PC-3 (cell line): Measurements from ENCODE around the gene PDS5B. TPM values are rescaled to one million over a fixed set of nuclear protein-coding genes. Genes with fewer than 3 reads are reported as not detected.

ENCODE experiments used
- ATAC-seq: fragments of 200-7000 bp; cut with Tn5 transposase; 2 replicates; pipeline ENCODE4 v1.9.1; 2020; ENCODE audit warnings: mild to moderate bottlenecking, moderate library complexity
- BruUV-seq: library from RNA; stranded (reverse); fragments of 400-500 nt; replicated peaks from 2 replicates; lab custom pipeline; 2021; lab: Mats Ljungman, UMichigan
- CTCF ChIA-PET: fragments of 300-600 bp; sonication (Branson Sonifier 250); formaldehyde crosslinking; loops from one replicate; lab custom pipeline; 2022; ENCODE audit warnings: antibody characterized with exemption; lab: Charles Lee
- POLR2A ChIA-PET: fragments of 300-600 bp; sonication (Branson Sonifier 250); formaldehyde crosslinking; loops from one replicate; lab custom pipeline; 2022; ENCODE audit warnings: antibody characterized with exemption; ENCODE audit not compliant: unreplicated experiment; lab: Charles Lee
- DNase-seq: peaks from one replicate; pipeline ENCODE4 v3.0.0-alpha.2; 2015
- H2AFZ ChIP-seq: fragments of 300-600 bp; sonication (generic); 2 replicates; pipeline ENCODE4 v1.6.0; 2016; ENCODE audit warnings: antibody characterized with exemption, low read length
- H3F3A ChIP-seq: fragments of 300-600 bp; sonication (generic); one replicate; pipeline ENCODE4 v1.6.0; 2017; ENCODE audit warnings: antibody characterized with exemption, low read length, control low read depth, mild to moderate bottlenecking; ENCODE audit not compliant: unreplicated experiment
- H3K27ac ChIP-seq: fragments of 300-600 bp; sonication (generic); 2 replicates; pipeline ENCODE4 v1.5.1; 2016; ENCODE audit warnings: mild to moderate bottlenecking, low read length
- H3K27me3 ChIP-seq: fragments of 300-600 bp; sonication (generic); 2 replicates; pipeline ENCODE4 v1.6.1; 2016; ENCODE audit warnings: low read length, mixed read lengths
- H3K36me3 ChIP-seq: fragments of 300-600 bp; sonication (generic); 2 replicates; pipeline ENCODE4 v1.6.1; 2016; ENCODE audit warnings: low read depth, mixed run types, low read length, mixed read lengths
- H3K4me1 ChIP-seq: fragments of 300-600 bp; sonication (generic); 2 replicates; pipeline ENCODE4 v1.5.1; 2016; ENCODE audit warnings: low read length; ENCODE audit not compliant: insufficient read depth
- H3K4me2 ChIP-seq: fragments of 300-600 bp; sonication (generic); 2 replicates; pipeline ENCODE4 v1.6.0; 2016; ENCODE audit warnings: low read length
- H3K4me3 ChIP-seq: fragments of 300-600 bp; sonication (generic); 2 replicates; pipeline ENCODE4 v1.5.1; 2016; ENCODE audit warnings: mild to moderate bottlenecking, low read length, mixed read lengths
- H3K79me2 ChIP-seq: fragments of 300-600 bp; sonication (generic); 2 replicates; pipeline ENCODE4 v1.6.1; 2017; ENCODE audit warnings: low read length, mixed read lengths
- H3K9ac ChIP-seq: fragments of 300-600 bp; sonication (generic); 2 replicates; pipeline ENCODE4 v1.6.0; 2016; ENCODE audit warnings: mild to moderate bottlenecking, low read length
- H3K9me2 ChIP-seq: fragments of 300-600 bp; sonication (generic); replicated peaks from 2 replicates; pipeline ENCODE4 v1.6.1; 2016; ENCODE audit warnings: mixed run types, low read length, mixed read lengths
- H3K9me3 ChIP-seq: fragments of 300-600 bp; sonication (generic); 2 replicates; pipeline ENCODE4 v1.6.1; 2016; ENCODE audit warnings: low read length, mixed read lengths
- H4K20me1 ChIP-seq: fragments of 300-600 bp; sonication (generic); 2 replicates; pipeline ENCODE4 v1.6.1; 2016; ENCODE audit warnings: low read length, mixed read lengths
- EZH2 ChIP-seq: fragments of 300-600 bp; sonication (generic); IDR thresholded peaks from one replicate; pipeline ENCODE4 v1.6.1; 2017; ENCODE audit warnings: antibody characterized with exemption, mild to moderate bottlenecking, low read length; ENCODE audit not compliant: unreplicated experiment
- EZH2phosphoT487 ChIP-seq: fragments of 300-600 bp; sonication (generic); IDR thresholded peaks from 2 replicates; pipeline ENCODE4 v1.6.1; 2018; ENCODE audit warnings: mild to moderate bottlenecking, antibody characterized with exemption, low read length, borderline replicate concordance
- intact Hi-C: fragments of 100-400 bp; cut with micrococcal nuclease; formaldehyde crosslinking; loops from 2 replicates; pipeline ENCODE4 v1.9.0; 2023
- total RNA-seq: library from RNA; depleted of rRNA; stranded (reverse); fragments of >200 nt; gene quantifications from 2 replicates; pipeline ENCODE4 v1.2.3, GENCODE V29; 2014
- TF ChIP-seq, protein P1 (sequence below): fragments of 300-600 bp; sonication (generic); conservative IDR thresholded peaks from 2 replicates; pipeline ENCODE4 v1.5.1; 2017; ENCODE audit warnings: antibody characterized with exemption, low read depth, mild to moderate bottlenecking, low read length

Gene PDS5B
- total RNA-seq, 1 experiment from 2014 or later, result 20.3 TPM

DNA sequence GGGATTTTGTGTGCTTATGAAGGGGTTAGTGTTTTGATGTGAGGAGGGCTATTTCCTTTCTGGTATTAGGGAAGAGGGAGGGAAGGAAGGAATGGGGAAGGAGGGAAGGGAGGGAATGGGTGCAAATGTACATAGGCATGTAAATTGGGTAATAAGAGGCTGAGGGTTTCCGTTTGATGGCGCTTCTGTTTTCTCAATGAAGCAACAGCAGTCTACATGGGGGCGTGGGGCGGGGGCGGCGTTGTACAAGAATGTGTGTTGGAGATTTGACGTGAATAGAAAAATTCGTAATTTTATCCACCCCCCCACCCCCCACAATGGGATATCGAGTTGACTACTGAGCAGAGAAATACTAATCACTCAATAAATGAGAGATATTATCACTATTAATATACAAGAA lies 52.5 kb downstream of the PDS5B start:
- Histone ChIP-seq H3K36me3 (no peaks in the 10 kb centered on the region), H3K4me2 (no peak overlapping the region), H2AFZ (no peak overlapping the region), H3K27ac (no peak overlapping the region), H3K9me2 (no peaks in the 10 kb centered on the region), H4K20me1 (peaks cover 20% of the 10 kb centered on the region), H3K27me3 (no peaks in the 10 kb centered on the region), H3F3A (no peaks in the 10 kb centered on the region), H3K9me3 (no peaks in the 10 kb centered on the region), H3K9ac (no peak overlapping the region), H3K4me1 (peaks cover 16% of the 10 kb centered on the region), H3K4me3 (no peak overlapping the region), H3K79me2 (peaks cover 80% of the 10 kb centered on the region)
- no peak for ATAC-seq
- BruUV-seq, result no TSS peak
- ChIA-PET CTCF (no interaction called here), POLR2A (no interaction called here)
- TF ChIP-seq, protein P1, sequence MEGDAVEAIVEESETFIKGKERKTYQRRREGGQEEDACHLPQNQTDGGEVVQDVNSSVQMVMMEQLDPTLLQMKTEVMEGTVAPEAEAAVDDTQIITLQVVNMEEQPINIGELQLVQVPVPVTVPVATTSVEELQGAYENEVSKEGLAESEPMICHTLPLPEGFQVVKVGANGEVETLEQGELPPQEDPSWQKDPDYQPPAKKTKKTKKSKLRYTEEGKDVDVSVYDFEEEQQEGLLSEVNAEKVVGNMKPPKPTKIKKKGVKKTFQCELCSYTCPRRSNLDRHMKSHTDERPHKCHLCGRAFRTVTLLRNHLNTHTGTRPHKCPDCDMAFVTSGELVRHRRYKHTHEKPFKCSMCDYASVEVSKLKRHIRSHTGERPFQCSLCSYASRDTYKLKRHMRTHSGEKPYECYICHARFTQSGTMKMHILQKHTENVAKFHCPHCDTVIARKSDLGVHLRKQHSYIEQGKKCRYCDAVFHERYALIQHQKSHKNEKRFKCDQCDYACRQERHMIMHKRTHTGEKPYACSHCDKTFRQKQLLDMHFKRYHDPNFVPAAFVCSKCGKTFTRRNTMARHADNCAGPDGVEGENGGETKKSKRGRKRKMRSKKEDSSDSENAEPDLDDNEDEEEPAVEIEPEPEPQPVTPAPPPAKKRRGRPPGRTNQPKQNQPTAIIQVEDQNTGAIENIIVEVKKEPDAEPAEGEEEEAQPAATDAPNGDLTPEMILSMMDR, result no peak
- no peak for TF ChIP-seq EZH2
- no peak for TF ChIP-seq EZH2phosphoT487
- intact Hi-C loops, result loop anchor here (1.0 kb wide), 1 partner anchor 52 kb away; the partner anchor contains the start of gene PDS5B
- DNase-seq, result no peak

DNA sequence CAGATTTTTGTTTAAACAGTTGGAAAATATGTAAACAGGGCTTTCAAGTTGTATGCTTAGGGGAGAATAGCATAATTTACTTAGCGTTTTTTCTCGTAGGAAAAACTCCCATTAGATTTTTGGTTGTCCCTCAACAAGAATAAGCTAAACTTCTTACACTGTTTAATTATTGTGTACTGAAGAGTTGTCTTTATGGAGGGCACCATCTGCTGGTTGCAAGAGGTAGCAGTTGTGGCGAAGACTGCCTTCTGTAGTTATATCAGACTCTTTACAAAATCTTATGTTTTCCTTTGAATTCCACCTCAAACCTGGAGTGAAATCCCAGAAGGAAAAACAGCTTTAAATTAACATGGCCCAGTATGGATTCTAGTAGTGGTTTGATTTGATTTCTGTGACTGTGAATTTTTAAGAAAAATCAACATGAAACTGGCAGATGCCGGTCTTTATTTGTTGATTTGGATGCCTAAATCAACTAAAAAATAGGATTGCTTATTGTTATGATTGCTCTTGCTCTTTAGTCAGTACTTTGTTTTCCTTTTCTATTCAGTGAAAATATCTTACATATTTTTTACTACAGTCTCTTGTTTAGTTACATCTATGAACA lies 53.4 kb downstream of the PDS5B start:
- Histone ChIP-seq H3K27ac (no peak overlapping the region), H4K20me1 (peaks cover 24% of the 10 kb centered on the region), H3F3A (no peaks in the 10 kb centered on the region), H3K9me3 (no peaks in the 10 kb centered on the region), H2AFZ (no peak overlapping the region), H3K27me3 (no peaks in the 10 kb centered on the region), H3K9ac (no peak overlapping the region), H3K9me2 (no peaks in the 10 kb centered on the region), H3K79me2 (peaks cover 80% of the 10 kb centered on the region), H3K4me3 (no peak overlapping the region), H3K36me3 (no peaks in the 10 kb centered on the region), H3K4me1 (peaks cover 16% of the 10 kb centered on the region), H3K4me2 (no peak overlapping the region)
- ChIA-PET POLR2A (no interaction called here), CTCF (interaction anchor here (0.5 to 1.0 kb wide), 6 partner anchors 15 to 222 kb away, joined by 3 to 24 read pairs (median 4); partner anchors contain the start of gene PDS5B)
- BruUV-seq, result no TSS peak
- DNase-seq, result peak; percentile 57
- TF ChIP-seq, protein P1, result peak; percentile 81
- no peak for TF ChIP-seq EZH2phosphoT487
- intact Hi-C loops, result loop anchor here (1.0 to 5.0 kb wide), 2 partner anchors 53 to 102 kb away; partner anchors contain the start of genes N4BP2L2 and PDS5B
- peak; percentile 64 for ATAC-seq

DNA sequence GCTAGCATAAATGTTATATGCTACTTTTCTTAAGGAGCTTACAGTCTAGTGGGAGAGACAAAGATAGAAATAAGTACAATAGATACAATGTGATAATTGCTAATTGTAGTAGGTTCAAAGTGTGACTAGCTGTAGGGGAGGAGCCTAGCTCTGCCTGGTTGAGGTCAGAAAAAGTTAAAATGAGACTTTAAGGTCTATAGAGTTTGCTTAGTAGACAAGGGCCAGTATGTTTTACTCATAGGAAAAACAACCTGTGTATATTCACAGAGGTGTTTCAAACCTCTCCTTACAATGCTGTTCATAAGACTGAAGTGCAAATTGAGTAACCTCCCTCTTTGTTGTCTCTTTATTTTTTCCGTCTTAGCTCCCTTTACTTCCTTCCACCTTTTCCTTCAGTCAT lies 56.1 kb downstream of the PDS5B start:
- H3K36me3 ChIP-seq, result no peaks in the 10 kb centered on the region
- BruUV-seq, result no TSS peak
- TF ChIP-seq EZH2phosphoT487 (no peak), EZH2 (no peak)
- TF ChIP-seq, protein P1, result no peak
- peaks cover 87% of the 10 kb centered on the region for H3K79me2 ChIP-seq
- peaks cover 24% of the 10 kb centered on the region for H4K20me1 ChIP-seq
- no peak overlapping the region for H3K9ac ChIP-seq
- DNase-seq, result no peak
- no peaks in the 10 kb centered on the region for H3K9me2 ChIP-seq
- no peak overlapping the region for H2AFZ ChIP-seq
- CTCF ChIA-PET, result interaction anchor here (0.5 kb wide), 1 partner anchor 436 kb away, joined by 3 read pairs; no protein-coding TSS in a partner anchor
- H3K4me1 ChIP-seq, result peaks cover 16% of the 10 kb centered on the region
- H3K4me2 ChIP-seq, result peak overlapping the region; percentile 20; the same call in 1 of the 2 replicates
- POLR2A ChIA-PET, result no interaction called here
- intact Hi-C loops, result loop anchor here (5.0 kb wide), 1 partner anchor 105 kb away; the partner anchor contains the start of gene N4BP2L2
- no peak overlapping the region for H3K27ac ChIP-seq
- H3K9me3 ChIP-seq, result no peaks in the 10 kb centered on the region
- no peaks in the 10 kb centered on the region for H3K27me3 ChIP-seq
- ATAC-seq, result peak; percentile 23; the same call in 1 of the 2 replicates
- no peak overlapping the region for H3K4me3 ChIP-seq
- no peaks in the 10 kb centered on the region for H3F3A ChIP-seq
